ENCODE data around the gene UBE2G1. TPM values are rescaled to one million over a fixed set of nuclear protein-coding genes. Genes with fewer than 3 reads are reported as not detected.

UBE2G1 gene
- total RNA-seq, 1 experiment from 2014 or later, result 80.6 TPM

DNA sequence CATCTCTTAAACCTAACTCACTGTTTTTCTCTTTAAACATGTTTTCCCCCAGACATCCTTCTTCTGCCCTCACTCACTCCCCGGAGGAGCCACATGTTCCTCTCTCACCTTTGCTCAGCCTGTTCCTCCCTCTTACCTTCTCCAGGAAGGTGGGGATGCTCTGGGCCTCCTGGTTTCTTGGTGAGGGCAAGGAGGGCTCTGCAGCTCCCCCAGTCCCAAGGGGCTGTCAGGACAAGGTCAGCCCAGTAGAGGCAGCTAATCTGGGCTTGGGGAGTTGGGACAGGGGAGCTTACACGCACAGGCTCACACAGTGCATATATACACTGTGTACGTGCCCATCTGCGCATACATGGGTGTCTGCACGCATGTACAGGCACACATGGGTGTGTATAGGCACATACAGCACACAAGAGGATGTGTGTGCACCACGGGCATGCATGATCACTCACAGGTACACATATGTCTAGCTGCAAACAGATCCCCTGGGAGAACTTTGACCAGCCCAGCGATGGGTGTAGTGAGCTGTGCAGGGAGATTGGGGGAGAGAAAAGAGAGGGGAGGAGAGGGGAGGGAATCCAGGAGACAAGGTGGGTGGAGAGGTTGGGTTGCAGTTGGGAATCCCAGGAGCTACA is 38.7 kb upstream of the UBE2G1 start:
- H2AFZ ChIP-seq (ENCODE audit: low read depth, low read length, poor library complexity, severe bottlenecking), result no peak overlapping the region
- no peaks in the 10 kb centered on the region for H3K27me3 ChIP-seq (ENCODE audit: insufficient read depth, low read length)
- RAD21 ChIA-PET (ENCODE audit: low non-redundant PET in 1 of 2, low total read pairs in 2 of 2, uncharacterized antibody in 2 of 2, unreplicated experiment in 2 of 2), result interaction anchor here in 1 of 2 experiments (0.5 kb wide), 1 partner anchor 9 kb away, joined by 3 read pairs; no protein-coding TSS in a partner anchor
- no peaks in the 10 kb centered on the region for H3K9me3 ChIP-seq (ENCODE audit: control insufficient read depth in 1 of 2, insufficient read depth in 1 of 2, low read depth in 1 of 2, low read length in 2 of 2)
- H3K36me3 ChIP-seq (ENCODE audit: control insufficient read depth in 1 of 2, insufficient read depth in 2 of 2, low read length in 2 of 2), result no peaks in the 10 kb centered on the region
- ATAC-seq (no peak; the same call in 1 of the 2 replicates), DNase-seq (ENCODE audit: low read depth, low spot score) (no peak)
- POLR2A ChIA-PET, result no interaction called here
- no peaks in the 10 kb centered on the region for H3K4me1 ChIP-seq (ENCODE audit: control insufficient read depth in 1 of 2, insufficient read depth in 2 of 2, low read length in 2 of 2)
- no peak overlapping the region for H3K4me2 ChIP-seq (ENCODE audit: low read length)
- CTCF ChIA-PET, result no interaction called here
- no peak overlapping the region for H3K27ac ChIP-seq (ENCODE audit: low read depth, low read length)
- no peak overlapping the region for H3K4me3 ChIP-seq (replicated peaks in 1 of 2; ENCODE audit: low read depth in 1 of 2, low read length in 2 of 2)
- no peaks in the 10 kb centered on the region for H4K20me1 ChIP-seq (ENCODE audit: insufficient read depth)
- no peak for TF ChIP-seq EZH2phosphoT487 (IDR thresholded peaks at IDR 0.05; ENCODE audit: borderline replicate concordance)
- no peak for TF ChIP-seq EGR1 (IDR thresholded peaks at IDR 0.05; ENCODE audit: low read depth)
- no peak for TF ChIP-seq POLR2A (IDR thresholded peaks at IDR 0.05; ENCODE audit: borderline replicate concordance, extremely low read depth, insufficient read depth, insufficient read length)
- TF ChIP-seq ELF1 (IDR thresholded peaks at IDR 0.05; ENCODE audit: borderline replicate concordance, low read depth), result no peak
- TF ChIP-seq ZNF274 (IDR thresholded peaks at IDR 0.05; ENCODE audit: low read depth, low read length), result no peak
- no peak for TF ChIP-seq SIN3A (IDR thresholded peaks at IDR 0.05; ENCODE audit: low read depth)
- no peak for TF ChIP-seq MAX (IDR thresholded peaks at IDR 0.05)
- no peak for TF ChIP-seq FOSL1 (IDR thresholded peaks at IDR 0.05; ENCODE audit: low read depth)
- no peak for TF ChIP-seq RAD21 (IDR thresholded peaks at IDR 0.05; ENCODE audit: low read depth)
- H3K9me2 ChIP-seq (ENCODE audit: insufficient read depth), result no peaks in the 10 kb centered on the region
- intact Hi-C loops (cut with micrococcal nuclease), result loop anchor here (5.0 kb wide), 1 partner anchor 558 kb away; the partner anchor contains the start of gene NCBP3
- H3K79me2 ChIP-seq (ENCODE audit: insufficient read depth, low read length), result no peaks in the 10 kb centered on the region
- no TSS peak for BruUV-seq (replicated peaks)
- H3K9ac ChIP-seq (ENCODE audit: low read length), result no peak overlapping the region

DNA sequence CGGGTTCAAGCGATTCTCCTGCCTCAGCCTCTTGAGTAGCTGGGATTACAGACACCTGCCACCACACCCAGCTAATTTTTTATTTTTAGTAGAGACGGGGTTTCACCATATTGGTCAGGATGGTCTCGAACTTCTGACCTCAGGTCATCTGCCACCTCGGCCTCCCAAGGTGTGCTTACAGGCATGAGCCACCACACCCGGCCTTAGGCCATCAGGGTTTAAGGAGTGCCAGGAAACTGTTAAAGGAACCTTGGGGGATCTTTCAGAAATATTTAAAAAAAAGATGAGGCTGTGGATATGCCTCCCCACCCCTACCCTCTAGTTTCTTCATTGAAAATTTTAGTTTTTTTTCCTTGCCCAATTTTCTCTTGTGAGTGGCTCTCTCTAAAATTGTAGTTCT is 31.4 kb upstream of the UBE2G1 start:
- ChIA-PET CTCF (no interaction called here), RAD21 (ENCODE audit: low non-redundant PET in 1 of 2, low total read pairs in 2 of 2, uncharacterized antibody in 2 of 2, unreplicated experiment in 2 of 2) (no interaction called here), POLR2A (no interaction called here)
- Histone ChIP-seq H3K4me2 (ENCODE audit: low read length) (no peak overlapping the region), H3K4me1 (ENCODE audit: control insufficient read depth in 1 of 2, insufficient read depth in 2 of 2, low read length in 2 of 2) (peaks cover 4 to 7% of the 10 kb centered on the region in 2 experiments; a peak in 2 of 4 replicates), H3K4me3 (replicated peaks in 1 of 2; ENCODE audit: low read depth in 1 of 2, low read length in 2 of 2) (no peak overlapping the region), H3K9ac (ENCODE audit: low read length) (no peak overlapping the region), H4K20me1 (ENCODE audit: insufficient read depth) (no peaks in the 10 kb centered on the region), H3K36me3 (ENCODE audit: control insufficient read depth in 1 of 2, insufficient read depth in 2 of 2, low read length in 2 of 2) (no peaks in the 10 kb centered on the region), H2AFZ (ENCODE audit: low read depth, low read length, poor library complexity, severe bottlenecking) (no peak overlapping the region), H3K9me2 (ENCODE audit: insufficient read depth) (no peaks in the 10 kb centered on the region), H3K27ac (ENCODE audit: low read depth, low read length) (no peak overlapping the region), H3K9me3 (ENCODE audit: control insufficient read depth in 1 of 2, insufficient read depth in 1 of 2, low read depth in 1 of 2, low read length in 2 of 2) (no peaks in the 10 kb centered on the region), H3K79me2 (ENCODE audit: insufficient read depth, low read length) (no peaks in the 10 kb centered on the region), H3K27me3 (ENCODE audit: insufficient read depth, low read length) (no peaks in the 10 kb centered on the region)
- intact Hi-C loops (cut with micrococcal nuclease), result no loop called here
- BruUV-seq (replicated peaks), result no TSS peak
- DNase-seq (ENCODE audit: low read depth, low spot score), result no peak
- ATAC-seq, result no peak
- no peak for TF ChIP-seq RAD21 (IDR thresholded peaks at IDR 0.05; ENCODE audit: low read depth)
- TF ChIP-seq ZFX (IDR thresholded peaks at IDR 0.05), result no peak
- no peak for TF ChIP-seq CBX3 (IDR thresholded peaks at IDR 0.05; ENCODE audit: low read depth)
- no peak for TF ChIP-seq TCF7L2 (IDR thresholded peaks at IDR 0.05; ENCODE audit: borderline replicate concordance, extremely low read depth, insufficient read depth, insufficient read length)
- no peak for TF ChIP-seq EGR1 (IDR thresholded peaks at IDR 0.05; ENCODE audit: low read depth)
- no peak for TF ChIP-seq CEBPB (IDR thresholded peaks at IDR 0.05; ENCODE audit: low read depth)
- no peak for TF ChIP-seq JUND (IDR thresholded peaks at IDR 0.05)
- TF ChIP-seq, protein P1, sequence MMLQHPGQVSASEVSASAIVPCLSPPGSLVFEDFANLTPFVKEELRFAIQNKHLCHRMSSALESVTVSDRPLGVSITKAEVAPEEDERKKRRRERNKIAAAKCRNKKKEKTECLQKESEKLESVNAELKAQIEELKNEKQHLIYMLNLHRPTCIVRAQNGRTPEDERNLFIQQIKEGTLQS (IDR thresholded peaks at IDR 0.05), result no peak
- TF ChIP-seq SIN3A (IDR thresholded peaks at IDR 0.05; ENCODE audit: low read depth), result no peak
- no peak for TF ChIP-seq YY1 (IDR thresholded peaks at IDR 0.05; ENCODE audit: extremely low read depth, insufficient replicate concordance, low read depth, low read length)
- no peak for TF ChIP-seq MAX (IDR thresholded peaks at IDR 0.05)
- TF ChIP-seq, protein P2, sequence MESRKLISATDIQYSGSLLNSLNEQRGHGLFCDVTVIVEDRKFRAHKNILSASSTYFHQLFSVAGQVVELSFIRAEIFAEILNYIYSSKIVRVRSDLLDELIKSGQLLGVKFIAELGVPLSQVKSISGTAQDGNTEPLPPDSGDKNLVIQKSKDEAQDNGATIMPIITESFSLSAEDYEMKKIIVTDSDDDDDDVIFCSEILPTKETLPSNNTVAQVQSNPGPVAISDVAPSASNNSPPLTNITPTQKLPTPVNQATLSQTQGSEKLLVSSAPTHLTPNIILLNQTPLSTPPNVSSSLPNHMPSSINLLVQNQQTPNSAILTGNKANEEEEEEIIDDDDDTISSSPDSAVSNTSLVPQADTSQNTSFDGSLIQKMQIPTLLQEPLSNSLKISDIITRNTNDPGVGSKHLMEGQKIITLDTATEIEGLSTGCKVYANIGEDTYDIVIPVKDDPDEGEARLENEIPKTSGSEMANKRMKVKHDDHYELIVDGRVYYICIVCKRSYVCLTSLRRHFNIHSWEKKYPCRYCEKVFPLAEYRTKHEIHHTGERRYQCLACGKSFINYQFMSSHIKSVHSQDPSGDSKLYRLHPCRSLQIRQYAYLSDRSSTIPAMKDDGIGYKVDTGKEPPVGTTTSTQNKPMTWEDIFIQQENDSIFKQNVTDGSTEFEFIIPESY (IDR thresholded peaks at IDR 0.05; ENCODE audit: extremely low read depth, insufficient replicate concordance, low read length), result no peak
- no peak for TF ChIP-seq ZNF274 (IDR thresholded peaks at IDR 0.05; ENCODE audit: low read depth, low read length)
- TF ChIP-seq SP1 (IDR thresholded peaks at IDR 0.05; ENCODE audit: low read depth), result no peak

All from HCT116 (cell line).